B cell (primary cell): ENCODE results near the gene HMX2.

Source experiments
- EZH2 ChIP-seq: IDR thresholded peaks from 2 replicates; pipeline ENCODE4 v1.6.1; 2012; ENCODE audit warnings: borderline replicate concordance, low read depth, mild to moderate bottlenecking, moderate library complexity, low read length; ENCODE audit not compliant: insufficient read depth, poor library complexity, severe bottlenecking
- TF ChIP-seq, protein P1 (sequence below): fragments of 200-600 bp; IDR thresholded peaks from one replicate; pipeline ENCODE4 v1.8.0; 2022; ENCODE audit warnings: antibody characterized with exemption, mild to moderate bottlenecking

GRCh38 chr10:123139521-123140163, 8.3 kb upstream of the HMX2 start:
- TF ChIP-seq, protein P1, sequence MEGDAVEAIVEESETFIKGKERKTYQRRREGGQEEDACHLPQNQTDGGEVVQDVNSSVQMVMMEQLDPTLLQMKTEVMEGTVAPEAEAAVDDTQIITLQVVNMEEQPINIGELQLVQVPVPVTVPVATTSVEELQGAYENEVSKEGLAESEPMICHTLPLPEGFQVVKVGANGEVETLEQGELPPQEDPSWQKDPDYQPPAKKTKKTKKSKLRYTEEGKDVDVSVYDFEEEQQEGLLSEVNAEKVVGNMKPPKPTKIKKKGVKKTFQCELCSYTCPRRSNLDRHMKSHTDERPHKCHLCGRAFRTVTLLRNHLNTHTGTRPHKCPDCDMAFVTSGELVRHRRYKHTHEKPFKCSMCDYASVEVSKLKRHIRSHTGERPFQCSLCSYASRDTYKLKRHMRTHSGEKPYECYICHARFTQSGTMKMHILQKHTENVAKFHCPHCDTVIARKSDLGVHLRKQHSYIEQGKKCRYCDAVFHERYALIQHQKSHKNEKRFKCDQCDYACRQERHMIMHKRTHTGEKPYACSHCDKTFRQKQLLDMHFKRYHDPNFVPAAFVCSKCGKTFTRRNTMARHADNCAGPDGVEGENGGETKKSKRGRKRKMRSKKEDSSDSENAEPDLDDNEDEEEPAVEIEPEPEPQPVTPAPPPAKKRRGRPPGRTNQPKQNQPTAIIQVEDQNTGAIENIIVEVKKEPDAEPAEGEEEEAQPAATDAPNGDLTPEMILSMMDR: no peak
- TF ChIP-seq EZH2: no peak
